ENCODE data around the gene HMGN1. TPM values are rescaled to one million over a fixed set of nuclear protein-coding genes. Genes with fewer than 3 reads are reported as not detected.
"Not testable (repeated sequence)": the region's sequence is repeated elsewhere in the genome, so short reads cannot be mapped to it uniquely, and the experiment has no call there.

Gene HMGN1
- total and polyA plus RNA-seq, 12 donors: 86.5 to 254 (median 130) TPM

- intact Hi-C loops (cut with DNase I): loop anchor here (5.0 to 10.0 kb wide), 2 partner anchors 75 to 202 kb away; partner anchors contain the start of genes BRWD1 (in 1 of the 2) and PSMG1 (in 1 of the 2)
- DNase-seq: peak in 1 of 7 donors; percentile 17
- H3K27ac ChIP-seq: peak overlapping the region in 4 of 5 donors; percentile 2 to 85 (median 54)
- no peaks in the 10 kb centered on the region for H3K27me3 ChIP-seq
- H3K9me3 ChIP-seq (replicated peaks in 1 of 3): no peaks in the 10 kb centered on the region
- H3K4me1 ChIP-seq (replicated peaks in 1 of 2): peaks cover 4 to 26% of the 10 kb centered on the region in 2 donors
- H3K36me3 ChIP-seq (replicated peaks in 1 of 2): peaks cover 0 to 3% of the 10 kb centered on the region in 2 donors
- no peak for TF ChIP-seq POLR2A (IDR thresholded peaks at IDR 0.05)
- no peak for TF ChIP-seq CTCF (IDR thresholded peaks at IDR 0.05)
- 90 to 100% (median 92%) methylated on average over 11 of the region's 11 CpGs for WGBS, 4 donors
- H3K4me3 ChIP-seq: no peak overlapping the region
These were observed 38.0 kb upstream of the HMGN1 start for GRCh38 chr21:39386899-39387298.

DNA sequence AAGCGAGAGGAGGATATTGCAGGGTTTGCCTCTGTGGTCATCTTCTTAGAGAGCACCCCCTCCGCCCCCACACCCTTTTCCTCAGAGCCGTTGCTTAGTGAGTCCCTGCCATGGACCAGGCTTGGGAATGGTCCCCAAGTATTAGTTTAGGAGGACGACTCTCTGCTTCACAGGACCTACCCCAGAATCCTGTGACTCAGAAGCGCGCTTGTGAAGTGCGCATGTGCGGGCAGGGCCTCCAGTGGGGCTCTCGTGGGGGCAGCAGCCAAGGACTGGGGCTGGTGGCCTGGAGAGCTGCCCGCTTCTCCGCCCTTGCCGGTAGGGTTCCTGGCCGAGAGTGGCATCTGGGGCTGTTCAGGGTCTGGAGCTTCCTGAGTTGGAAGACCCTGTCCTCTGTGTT is 37.3 kb upstream of the HMGN1 start:
- H3K4me1 ChIP-seq (replicated peaks in 1 of 2): peaks cover 4 to 33% of the 10 kb centered on the region in 2 donors
- no peaks in the 10 kb centered on the region for H3K9me3 ChIP-seq (replicated peaks in 1 of 3)
- H3K4me3 ChIP-seq: peak overlapping the region in 1 of 4 donors; percentile 47
- H3K36me3 ChIP-seq (replicated peaks in 1 of 2): no peaks in the 10 kb centered on the region
- intact Hi-C loops (cut with DNase I): loop anchor here (5.0 to 10.0 kb wide), 2 partner anchors 74 to 201 kb away; partner anchors contain the start of genes BRWD1 (in 1 of the 2) and PSMG1 (in 1 of the 2)
- H3K27ac ChIP-seq: peak overlapping the region; percentile 24 to 92 (median 69)
- TF ChIP-seq POLR2A (IDR thresholded peaks at IDR 0.05): no peak
- no peak for TF ChIP-seq CTCF (IDR thresholded peaks at IDR 0.05)
- no peaks in the 10 kb centered on the region for H3K27me3 ChIP-seq
- WGBS, 4 donors: 40 to 53% (median 51%) methylated on average over 8 to 13 of the region's 13 CpGs
- peak; percentile 53 to 74 (median 71) for DNase-seq

GRCh38 chr21:39385299-39386145 is 36.6 kb upstream of the HMGN1 start:
- H3K36me3 ChIP-seq (replicated peaks in 1 of 2): no peaks in the 10 kb centered on the region
- TF ChIP-seq CTCF (IDR thresholded peaks at IDR 0.05): no peak
- TF ChIP-seq POLR2A (IDR thresholded peaks at IDR 0.05): peak in 1 of 2 donors; percentile 67
- 46 to 67% (median 60%) methylated on average over 17 to 50 of the region's 50 CpGs for WGBS, 4 donors
- peak overlapping the region; percentile 24 to 92 (median 69) for H3K27ac ChIP-seq
- H3K9me3 ChIP-seq (replicated peaks in 1 of 3): no peaks in the 10 kb centered on the region
- H3K4me1 ChIP-seq (replicated peaks in 1 of 2): peaks cover 9 to 38% of the 10 kb centered on the region in 2 donors
- intact Hi-C loops (cut with DNase I): loop anchor here (5.0 to 10.0 kb wide), 2 partner anchors 73 to 201 kb away; partner anchors contain the start of genes BRWD1 (in 1 of the 2) and PSMG1 (in 1 of the 2)
- no peaks in the 10 kb centered on the region for H3K27me3 ChIP-seq
- peak; percentile 82 to 93 (median 86) for DNase-seq
- peak overlapping the region in 1 of 4 donors; percentile 47 for H3K4me3 ChIP-seq

DNA sequence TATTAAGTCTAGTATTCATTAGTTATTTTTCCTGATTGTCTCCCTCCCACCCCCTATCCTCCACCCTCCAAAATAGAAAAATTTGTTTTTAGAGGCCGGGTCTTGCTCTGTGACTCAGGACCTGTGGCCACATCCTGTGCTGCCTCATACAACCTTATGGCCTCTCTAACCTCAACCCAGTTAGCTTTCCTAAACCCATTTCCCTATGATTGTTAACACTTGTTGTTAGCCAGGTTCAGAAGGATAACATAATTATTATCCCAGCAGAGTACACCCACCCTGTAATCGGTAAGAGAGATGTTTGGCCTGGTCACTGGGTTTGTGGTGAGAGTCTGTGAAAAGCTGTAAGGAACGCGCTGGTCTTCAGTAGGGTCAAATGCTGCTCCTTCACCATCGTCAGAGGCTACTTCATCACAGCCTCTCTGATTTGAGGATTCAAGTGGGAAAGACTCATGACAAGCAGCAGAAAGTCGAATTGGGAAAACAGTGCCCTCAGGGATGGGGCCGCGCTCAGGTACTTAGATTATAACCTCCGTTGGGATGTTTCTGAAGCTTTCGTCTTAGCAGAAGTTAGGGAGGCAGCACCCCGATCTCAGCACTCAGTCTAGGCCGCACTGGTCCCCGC is 35.9 kb upstream of the HMGN1 start:
- DNase-seq: no peak
- intact Hi-C loops (cut with DNase I): loop anchor here (5.0 to 10.0 kb wide), 2 partner anchors 72 to 200 kb away; partner anchors contain the start of genes BRWD1 (in 1 of the 2) and PSMG1 (in 1 of the 2)
- peak overlapping the region in 4 of 5 donors; percentile 15 to 92 (median 76) for H3K27ac ChIP-seq
- H3K9me3 ChIP-seq (replicated peaks in 1 of 3): no peaks in the 10 kb centered on the region
- H3K4me1 ChIP-seq (replicated peaks in 1 of 2): peaks cover 9 to 38% of the 10 kb centered on the region in 2 donors
- peak overlapping the region in 1 of 4 donors; percentile 47 for H3K4me3 ChIP-seq
- no peaks in the 10 kb centered on the region for H3K27me3 ChIP-seq
- no peaks in the 10 kb centered on the region for H3K36me3 ChIP-seq (replicated peaks in 1 of 2)
- TF ChIP-seq CTCF (IDR thresholded peaks at IDR 0.05): no peak
- no peak for TF ChIP-seq POLR2A (IDR thresholded peaks at IDR 0.05)
- WGBS, 4 donors: 74 to 80% (median 77%) methylated on average over 10 to 13 of the region's 13 CpGs

DNA sequence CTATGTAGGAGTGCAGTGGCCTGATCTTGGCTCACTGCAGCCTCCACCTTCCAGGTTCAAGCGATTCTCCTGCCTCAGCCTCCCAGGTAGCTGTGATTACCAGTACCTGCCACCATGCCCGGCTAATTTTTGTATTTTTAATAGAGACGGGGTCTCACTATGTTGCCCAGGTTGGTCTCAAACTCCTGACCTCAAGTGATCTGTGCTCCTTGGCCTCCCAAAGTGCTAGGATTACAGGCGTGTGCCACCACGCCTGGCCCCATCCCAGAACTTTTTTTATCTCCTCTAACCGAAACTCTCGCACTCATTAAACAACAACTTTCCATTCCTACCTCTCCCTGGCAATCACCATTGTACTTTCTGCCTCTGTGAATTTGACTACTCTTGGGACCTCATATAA is 33.2 kb upstream of the HMGN1 start:
- DNase-seq; H3K27ac ChIP-seq; H3K4me3 ChIP-seq; H3K9me3 ChIP-seq (replicated peaks in 1 of 3); H3K27me3 ChIP-seq; H3K36me3 ChIP-seq (replicated peaks in 1 of 2): not testable (repeated sequence)
- intact Hi-C loops (cut with DNase I): loop anchor here in 1 of 2 donors (10.0 kb wide), 1 partner anchor 197 kb away; the partner anchor contains the start of gene PSMG1
- H3K4me1 ChIP-seq (replicated peaks in 1 of 2): peaks cover 7 to 21% of the 10 kb centered on the region in 2 donors
- 95 to 97% (median 97%) methylated on average over 7 of the region's 7 CpGs for WGBS, 4 donors

Measured in adrenal gland (tissue), 12 donors.